Measurements from ENCODE around the gene CRCP. TPM values are rescaled to one million over a fixed set of nuclear protein-coding genes. Genes with fewer than 3 reads are reported as not detected.

Gene CRCP
- total and polyA plus RNA-seq, 10 of the 15 experiments (the other 5 are each of a cell fraction or from before 2014, with no cell fraction given): 12.4 to 33.8 (median 29.1) TPM

- TF ChIP-seq TARDBP (IDR thresholded peaks at IDR 0.05; ENCODE audit: borderline replicate concordance) (no peak), NFYA (IDR thresholded peaks at IDR 0.05; ENCODE audit: borderline replicate concordance, low read depth, low read length) (no peak), NBN (IDR thresholded peaks at IDR 0.05) (no peak), MTA2 (IDR thresholded peaks at IDR 0.05; ENCODE audit: low read depth) (no peak), IRF4 (IDR thresholded peaks at IDR 0.05; ENCODE audit: low read depth, low read length) (no peak), TCF3 (IDR thresholded peaks at IDR 0.05; ENCODE audit: borderline replicate concordance, insufficient read depth, low read depth, low read length) (no peak), FOS (IDR thresholded peaks at IDR 0.05; ENCODE audit: borderline replicate concordance, extremely low read depth, insufficient read length) (no peak), ZBTB40 (IDR thresholded peaks at IDR 0.05; ENCODE audit: borderline replicate concordance) (no peak), CREB1 (IDR thresholded peaks at IDR 0.05; ENCODE audit: low read depth) (no peak), ZNF687 (IDR thresholded peaks at IDR 0.05) (no peak)
- ChIA-PET SMC1A (ENCODE audit: uncharacterized antibody, unreplicated experiment) (no interaction called here), RAD21 (ENCODE audit: unreplicated experiment) (no interaction called here), CTCF (no interaction called here), POLR2A (no interaction called here)
- Histone ChIP-seq H3K79me2 (ENCODE audit: control insufficient read depth, insufficient read depth, low read length) (no peaks in the 10 kb centered on the region), H3K27ac (ENCODE audit: control insufficient read depth, insufficient read depth) (no peak overlapping the region), H3K9me3 (replicated peaks; ENCODE audit: control insufficient read depth, insufficient read depth, low read length) (no peaks in the 10 kb centered on the region), H3K4me1 (ENCODE audit: control insufficient read depth, insufficient read depth, low read length) (no peaks in the 10 kb centered on the region), H4K20me1 (ENCODE audit: control insufficient read depth, insufficient read depth) (no peaks in the 10 kb centered on the region), H3K4me3 (no peak overlapping the region), H3K4me2 (ENCODE audit: control insufficient read depth, insufficient read depth) (no peak overlapping the region), H3K36me3 (ENCODE audit: control insufficient read depth in 2 of 2, insufficient read depth in 2 of 2, low read length in 1 of 2) (no peaks in the 10 kb centered on the region), H3K27me3 (replicated peaks in 1 of 2; ENCODE audit: control insufficient read depth in 2 of 2, insufficient read depth in 2 of 2, low read length in 1 of 2) (no peaks in the 10 kb centered on the region; a peak in 1 of 4 replicates), H2AFZ (ENCODE audit: control insufficient read depth, low read depth, low read length) (no peak overlapping the region), H3K9ac (ENCODE audit: control insufficient read depth, insufficient read depth, low read length) (no peak overlapping the region)
- DNase-seq (ENCODE audit: low read depth, low spot score) (no peak), ATAC-seq (no peak), FAIRE-seq (no peak)
- BruUV-seq (replicated peaks): no TSS peak
- intact Hi-C loops (cut with micrococcal nuclease; ENCODE audit: unreplicated experiment) (no loop called here), in situ Hi-C loops (cut with MboI) (no loop called here)
- 13% methylated on average over 5 of the region's 5 CpGs for WGBS (ENCODE audit: insufficient coverage, insufficient replicate concordance, low lambda C conversion rate, missing lambda C conversion rate)
These were observed 75.8 kb downstream of the CRCP start for GRCh38 chr7:66190504-66190857.
